ENCODE results near the gene MBD3L4.

DNA sequence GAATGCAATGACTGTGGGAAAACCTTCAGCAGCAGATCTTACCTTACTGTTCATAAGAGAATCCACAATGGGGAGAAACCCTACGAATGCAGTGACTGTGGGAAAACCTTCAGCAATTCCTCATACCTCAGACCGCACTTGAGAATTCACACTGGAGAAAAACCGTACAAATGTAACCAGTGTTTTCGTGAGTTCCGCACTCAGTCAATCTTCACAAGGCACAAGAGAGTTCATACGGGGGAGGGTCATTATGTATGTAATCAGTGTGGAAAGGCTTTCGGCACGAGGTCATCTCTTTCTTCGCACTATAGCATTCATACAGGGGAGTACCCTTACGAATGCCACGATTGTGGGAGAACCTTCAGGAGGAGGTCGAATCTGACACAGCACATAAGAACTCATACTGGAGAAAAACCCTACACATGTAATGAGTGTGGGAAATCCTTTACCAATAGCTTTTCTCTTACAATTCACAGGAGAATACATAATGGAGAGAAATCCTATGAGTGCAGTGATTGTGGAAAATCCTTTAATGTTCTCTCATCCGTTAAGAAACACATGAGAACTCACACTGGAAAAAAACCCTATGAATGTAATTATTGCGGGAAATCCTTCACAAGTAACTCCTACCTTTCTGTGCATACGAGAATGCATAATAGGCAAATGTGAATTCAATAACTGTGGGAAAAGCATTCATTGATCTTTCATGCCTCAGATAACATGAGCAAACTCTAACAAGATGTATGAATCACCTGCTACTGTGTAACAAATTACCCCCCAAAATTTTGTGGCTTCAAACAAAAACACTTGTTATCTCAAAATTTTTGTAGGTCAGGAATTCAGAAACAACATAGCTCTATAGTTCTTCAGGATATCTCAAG is 43.3 kb upstream of the MBD3L4 start:
- TF ChIP-seq, protein P1, sequence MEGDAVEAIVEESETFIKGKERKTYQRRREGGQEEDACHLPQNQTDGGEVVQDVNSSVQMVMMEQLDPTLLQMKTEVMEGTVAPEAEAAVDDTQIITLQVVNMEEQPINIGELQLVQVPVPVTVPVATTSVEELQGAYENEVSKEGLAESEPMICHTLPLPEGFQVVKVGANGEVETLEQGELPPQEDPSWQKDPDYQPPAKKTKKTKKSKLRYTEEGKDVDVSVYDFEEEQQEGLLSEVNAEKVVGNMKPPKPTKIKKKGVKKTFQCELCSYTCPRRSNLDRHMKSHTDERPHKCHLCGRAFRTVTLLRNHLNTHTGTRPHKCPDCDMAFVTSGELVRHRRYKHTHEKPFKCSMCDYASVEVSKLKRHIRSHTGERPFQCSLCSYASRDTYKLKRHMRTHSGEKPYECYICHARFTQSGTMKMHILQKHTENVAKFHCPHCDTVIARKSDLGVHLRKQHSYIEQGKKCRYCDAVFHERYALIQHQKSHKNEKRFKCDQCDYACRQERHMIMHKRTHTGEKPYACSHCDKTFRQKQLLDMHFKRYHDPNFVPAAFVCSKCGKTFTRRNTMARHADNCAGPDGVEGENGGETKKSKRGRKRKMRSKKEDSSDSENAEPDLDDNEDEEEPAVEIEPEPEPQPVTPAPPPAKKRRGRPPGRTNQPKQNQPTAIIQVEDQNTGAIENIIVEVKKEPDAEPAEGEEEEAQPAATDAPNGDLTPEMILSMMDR (IDR thresholded peaks at IDR 0.05), result no peak
- no peak for TF ChIP-seq ZFX (IDR thresholded peaks at IDR 0.05; ENCODE audit: borderline replicate concordance)

All from 22Rv1 (cell line).